Ramos (cell line): ENCODE results near the gene SELENOP.
"Not testable (repeated sequence)": the region's sequence is repeated elsewhere in the genome, so short reads cannot be mapped to it uniquely, and the experiment has no call there.

Experiments
- in situ Hi-C: fragments of 300-500 bp; cut with MboI; formaldehyde crosslinking; loops from one replicate; pipeline ENCODE4 v1.14.3; 2022; ENCODE audit warnings: low sequenced_read_pairs; ENCODE audit not compliant: unreplicated experiment

Gene SELENOP

DNA sequence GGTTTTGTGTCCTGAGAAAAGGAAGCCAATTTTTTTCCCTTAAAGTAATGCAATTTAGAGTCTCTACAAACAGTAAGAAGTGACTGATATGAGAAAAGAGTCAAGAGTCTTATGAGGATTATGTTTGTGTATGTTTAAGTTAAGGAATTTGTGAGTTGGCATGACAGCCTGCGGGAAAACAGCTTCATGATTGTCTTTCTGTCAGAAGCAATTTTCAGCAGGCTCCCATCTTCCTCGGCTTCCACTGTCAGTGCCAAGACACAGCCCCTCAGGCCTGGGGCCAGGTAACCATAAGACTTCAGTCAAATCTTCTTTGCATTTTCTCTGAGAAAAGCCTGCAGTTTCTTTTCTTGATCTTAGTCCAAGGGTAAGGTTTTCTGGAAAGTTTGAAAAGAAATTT is 17.0 kb upstream of the SELENOP start:
- in situ Hi-C loops, result no loop called here

DNA sequence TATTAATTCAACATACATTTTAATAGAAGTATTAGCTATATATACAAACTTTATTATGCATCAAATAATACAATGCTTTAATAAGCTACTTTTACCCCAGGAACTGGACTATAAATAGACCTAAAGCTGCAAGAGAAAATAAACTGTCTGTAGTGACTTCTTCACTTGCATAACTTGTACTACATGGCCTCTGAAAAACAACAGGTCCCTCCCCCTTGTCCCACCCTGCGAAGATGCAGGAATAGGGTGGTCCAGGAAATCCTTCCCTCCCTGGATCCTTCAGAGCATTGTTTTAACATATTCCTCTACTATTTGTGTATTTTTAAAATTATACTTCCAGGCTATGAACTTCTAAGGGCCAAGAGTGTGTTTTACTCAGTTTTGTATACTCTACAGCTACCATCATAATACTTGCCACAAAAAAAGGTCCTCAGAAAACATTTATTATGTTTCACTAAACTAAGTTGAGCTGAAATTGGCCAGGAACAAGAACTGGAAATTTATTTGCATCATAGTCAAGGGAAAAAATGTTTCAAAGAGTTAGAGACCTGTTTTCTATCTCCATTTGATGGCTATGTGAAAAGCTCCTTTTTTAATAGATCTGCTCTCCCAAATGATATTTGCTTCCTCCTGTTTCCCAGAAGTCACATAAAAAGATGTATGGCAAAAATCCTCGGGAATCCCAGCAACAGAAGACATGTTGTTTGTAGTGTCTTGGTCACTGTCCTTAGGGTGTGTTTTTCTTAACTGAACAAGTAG is 15.2 kb upstream of the SELENOP start:
- in situ Hi-C loops, result no loop called here

DNA sequence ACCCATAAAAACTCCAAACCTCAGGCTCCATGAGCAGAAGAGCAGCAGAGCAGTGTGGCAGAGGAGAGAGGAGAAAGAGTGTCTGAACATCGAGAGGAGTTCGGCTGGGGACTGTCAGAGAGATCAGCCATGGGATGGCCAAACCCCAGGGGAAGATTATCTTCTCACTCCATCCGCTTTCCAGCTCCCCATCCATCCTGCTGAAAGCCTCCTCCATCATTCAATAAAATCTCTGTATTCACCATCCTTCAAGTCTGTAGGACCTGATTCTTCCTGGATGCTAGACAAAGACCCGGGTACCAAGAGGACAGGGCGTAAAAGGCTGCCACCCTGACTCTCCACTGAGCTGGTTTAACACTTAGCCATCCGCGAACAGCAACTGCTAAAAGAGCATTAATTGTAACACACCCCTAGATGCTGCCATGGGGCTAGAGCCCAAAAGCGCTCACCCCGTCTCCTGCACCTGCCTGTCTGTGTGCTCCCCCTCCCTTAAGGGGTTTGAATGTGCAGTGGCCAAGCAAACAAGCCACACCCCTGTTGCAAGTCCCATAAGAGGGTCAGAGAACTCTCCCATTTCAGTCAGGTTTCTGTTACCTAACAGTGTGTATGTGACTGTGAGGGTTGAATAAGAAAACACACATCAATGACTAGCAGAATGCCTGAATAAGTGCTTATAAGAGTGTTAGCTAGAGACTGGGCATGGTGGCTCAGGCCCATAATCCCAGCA is 13.9 kb upstream of the SELENOP start:
- in situ Hi-C loops, result no loop called here

DNA sequence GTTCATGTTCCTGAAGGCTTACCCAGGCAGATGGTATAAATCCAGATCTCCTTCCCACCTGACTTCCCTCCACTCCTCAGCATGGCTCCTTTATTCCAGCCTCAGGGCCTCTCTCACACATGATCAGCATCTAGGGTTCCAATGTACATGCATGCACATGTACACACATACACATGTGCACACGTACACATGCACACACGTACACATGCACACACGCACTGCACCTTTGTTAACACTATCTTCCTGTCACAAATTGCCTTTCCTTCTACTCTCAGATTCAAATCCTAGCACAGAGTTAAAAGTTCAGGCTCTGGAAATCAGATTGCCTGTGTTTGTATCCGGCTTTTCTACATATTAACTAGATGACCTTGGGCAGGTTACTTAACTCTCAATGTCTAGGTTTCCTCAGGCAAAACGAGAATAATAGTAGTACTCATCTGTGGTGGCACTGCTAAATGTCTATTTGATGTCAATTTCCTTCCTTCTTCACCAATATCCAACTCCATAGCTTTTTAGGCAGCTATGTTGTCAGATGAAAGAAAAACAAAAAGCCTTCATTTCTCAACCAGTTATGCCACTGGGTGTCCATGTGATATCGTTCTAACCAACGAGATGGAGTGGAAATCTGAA is 12.8 kb upstream of the SELENOP start:
- in situ Hi-C loops, result no loop called here

DNA sequence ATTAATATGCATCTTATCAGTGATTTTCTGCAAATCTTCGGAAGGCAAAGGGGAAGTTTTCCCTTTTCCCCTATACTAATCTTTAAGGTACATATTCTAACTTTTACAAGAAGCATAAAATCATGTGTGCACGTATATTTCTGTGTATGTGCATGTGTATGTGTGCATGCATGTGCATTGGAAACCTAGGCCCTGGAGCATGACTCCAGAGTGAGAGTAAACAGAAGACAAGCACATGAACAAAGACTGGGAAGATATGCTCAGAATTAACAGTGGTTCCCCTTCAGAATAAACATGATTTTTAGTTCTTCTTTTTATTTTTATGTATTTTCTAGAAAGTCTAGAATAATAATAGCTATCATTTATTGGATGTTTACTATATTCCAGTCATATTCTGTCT is 10.9 kb upstream of the SELENOP start:
- in situ Hi-C loops, result no loop called here

DNA sequence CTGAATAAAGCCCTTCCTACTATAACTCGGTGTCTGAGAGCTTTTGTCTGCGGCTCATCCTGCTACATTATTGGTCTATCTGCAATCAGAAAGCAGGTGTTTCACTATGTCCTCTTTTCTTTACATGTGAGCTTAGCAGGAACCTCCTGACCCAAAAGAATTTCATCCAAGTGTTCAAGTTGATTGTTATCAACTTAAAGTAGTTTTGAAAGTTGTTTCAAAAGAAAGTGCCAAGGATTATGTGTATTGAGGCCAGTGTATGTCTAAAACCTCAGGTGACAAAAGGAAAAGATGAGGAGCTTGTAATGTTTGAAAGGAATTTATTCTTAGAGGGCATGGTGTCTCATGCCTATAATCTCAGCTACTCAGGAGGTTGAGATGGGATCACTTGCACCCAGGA is 8.1 kb upstream of the SELENOP start:
- in situ Hi-C loops, result no loop called here

DNA sequence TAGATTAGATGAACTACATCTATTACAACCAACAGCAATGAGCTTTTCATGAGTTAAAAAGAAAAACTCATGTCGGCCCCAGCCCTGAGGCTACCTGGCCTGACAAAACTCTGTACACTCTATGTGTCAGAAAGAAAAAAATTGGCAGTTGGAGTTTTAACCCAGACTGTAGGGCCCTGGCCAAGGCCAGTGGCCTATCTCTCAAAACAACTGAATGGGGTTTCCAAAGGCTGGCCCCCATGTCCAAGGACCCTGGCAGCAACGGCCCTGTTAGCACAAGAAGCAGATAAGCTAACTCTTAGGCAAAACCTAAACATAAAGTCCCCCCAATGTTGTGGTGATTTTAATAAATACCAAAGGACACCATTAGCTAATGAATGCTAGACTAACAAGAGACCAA is 4.9 kb upstream of the SELENOP start:
- in situ Hi-C loops, result not testable (repeated sequence)

DNA sequence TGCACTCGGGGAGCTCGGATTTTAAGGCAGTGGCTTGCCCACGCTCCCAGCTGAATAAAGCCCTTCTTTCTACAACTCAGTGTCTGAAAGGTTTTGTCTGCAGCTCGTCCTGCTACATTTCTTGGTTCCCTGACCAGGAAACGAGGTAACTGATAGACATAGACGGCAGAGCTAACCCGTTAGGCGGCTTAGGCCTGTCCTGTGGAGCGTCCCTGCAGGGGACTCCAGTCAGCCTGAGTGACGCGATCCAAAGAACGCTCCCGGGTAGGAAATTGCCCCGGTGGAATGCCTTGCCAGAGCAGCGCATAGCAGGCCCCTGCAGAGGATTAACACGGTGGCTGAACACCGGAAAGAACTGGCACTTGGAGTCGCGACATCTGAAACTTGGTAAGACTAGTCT is 1.8 kb upstream of the SELENOP start:
- in situ Hi-C loops, result no loop called here

DNA sequence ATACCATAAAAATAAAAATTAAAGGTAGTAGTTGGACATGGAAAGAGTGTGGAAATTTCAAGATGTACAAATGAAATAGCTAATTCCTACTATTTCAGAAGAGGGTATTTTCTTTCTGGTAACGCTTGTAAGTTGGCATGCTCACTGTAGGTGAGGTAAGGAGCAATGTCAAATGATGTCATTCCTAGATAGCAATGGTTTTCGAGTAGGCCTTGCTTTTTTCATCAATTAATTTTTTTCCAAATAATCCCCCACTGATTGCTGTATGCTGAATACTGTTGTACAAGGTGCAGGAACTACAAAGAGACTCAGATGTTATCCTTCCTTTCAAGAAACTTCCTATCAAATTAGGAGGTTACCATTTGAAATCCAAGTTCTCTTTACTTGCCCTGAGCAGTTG is 928 bp upstream of the SELENOP start:
- in situ Hi-C loops, result no loop called here

DNA sequence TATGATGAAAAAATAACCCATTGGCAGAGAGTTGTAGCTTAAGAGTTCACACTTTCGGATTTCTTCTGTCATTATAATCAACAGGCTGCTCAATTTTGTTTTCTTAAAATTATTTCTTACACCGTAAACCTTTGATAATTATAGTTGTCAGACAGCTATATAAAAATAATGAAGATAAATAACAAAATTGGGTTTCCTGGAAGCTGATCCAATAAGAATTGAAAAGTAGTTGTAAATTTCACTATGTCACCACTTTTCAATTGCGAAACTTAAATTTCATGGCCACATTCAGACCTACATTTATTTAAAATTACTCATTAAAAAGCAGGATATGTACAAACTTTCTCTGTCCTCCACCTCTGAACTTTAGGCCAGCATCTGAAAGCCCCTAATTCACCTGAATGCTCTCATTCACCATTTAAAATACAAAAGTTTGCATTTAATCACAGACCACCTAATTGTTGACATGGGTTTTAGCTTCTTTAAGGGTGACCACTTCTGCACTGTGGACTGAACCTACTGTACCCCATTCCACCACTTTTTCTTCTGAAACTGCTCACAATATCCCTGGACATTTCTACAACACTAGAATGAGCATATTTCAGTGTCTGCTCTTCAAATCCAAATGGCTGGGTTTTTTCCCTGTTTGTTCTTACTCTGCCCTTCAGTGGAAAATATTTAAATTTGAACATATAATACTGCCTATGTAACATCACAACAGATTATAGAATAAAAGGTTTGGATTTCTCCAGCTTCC is 680 bp downstream of the SELENOP start:
- in situ Hi-C loops, result no loop called here

DNA sequence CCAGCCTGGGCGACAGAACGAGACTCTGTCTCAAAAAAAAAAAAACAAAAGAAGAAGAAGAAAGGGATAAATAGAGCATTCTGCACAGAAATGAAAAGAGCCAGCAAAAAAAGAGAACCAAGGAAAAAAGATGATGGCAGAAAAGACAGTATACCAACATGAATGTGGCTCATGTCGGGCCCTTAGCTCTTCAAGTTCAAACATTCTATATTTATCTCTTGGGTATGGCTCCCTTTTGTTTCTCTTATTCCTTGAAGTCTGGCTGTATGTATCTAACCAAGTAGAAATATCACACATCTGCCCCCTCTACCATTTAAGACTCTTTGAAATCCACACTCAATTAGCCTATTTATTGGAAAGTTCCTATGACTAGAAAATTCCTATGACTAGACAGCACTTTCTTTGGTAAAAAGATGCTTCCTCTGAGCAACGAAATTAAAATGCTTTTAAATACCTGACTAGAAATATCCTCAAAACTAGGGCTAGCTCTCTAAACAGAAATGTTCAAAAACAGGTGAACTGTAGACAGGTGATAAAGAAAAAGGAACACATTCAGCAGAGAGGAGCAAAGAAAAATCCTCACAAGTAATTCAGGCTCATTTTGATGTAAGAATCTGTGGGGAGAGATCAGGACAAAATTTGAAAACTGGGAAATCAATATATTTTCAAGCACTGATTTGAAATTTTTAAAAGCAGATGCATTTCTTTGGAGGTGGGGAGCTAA is 2.6 kb downstream of the SELENOP start:
- in situ Hi-C loops, result no loop called here

DNA sequence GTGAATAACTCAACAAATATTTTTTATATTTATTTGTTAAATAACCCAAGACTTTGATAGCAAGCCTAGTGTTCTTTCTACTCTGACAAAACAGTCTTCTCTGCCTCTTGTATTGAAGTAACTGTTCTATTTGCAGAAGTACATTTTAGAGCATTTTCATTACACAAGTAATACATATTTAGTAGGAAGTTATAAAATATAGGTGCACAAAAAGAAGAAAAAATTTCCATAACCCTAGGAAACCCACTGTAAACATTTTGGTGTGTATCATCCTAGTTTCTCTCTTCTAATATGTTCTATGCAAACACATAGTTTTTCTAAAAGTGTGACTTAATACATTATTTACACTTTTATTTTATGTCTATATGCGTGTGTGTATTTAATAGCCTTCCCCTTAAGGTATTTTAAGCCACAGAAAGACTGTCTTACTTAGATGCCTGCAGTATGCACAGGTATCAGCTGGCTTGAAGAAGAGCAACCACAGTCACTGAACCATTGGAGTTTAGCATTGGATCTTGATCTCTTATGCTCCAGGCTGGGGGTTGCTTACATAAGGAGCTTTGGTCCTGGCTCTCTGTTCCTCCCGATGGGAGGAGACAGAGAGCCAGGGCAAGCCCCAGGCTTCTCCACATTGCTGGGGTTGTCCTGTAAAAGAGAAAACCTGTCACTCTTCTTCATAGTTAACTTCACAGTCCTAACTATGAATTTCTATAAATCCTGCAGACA is 3.8 kb downstream of the SELENOP start:
- in situ Hi-C loops, result no loop called here

DNA sequence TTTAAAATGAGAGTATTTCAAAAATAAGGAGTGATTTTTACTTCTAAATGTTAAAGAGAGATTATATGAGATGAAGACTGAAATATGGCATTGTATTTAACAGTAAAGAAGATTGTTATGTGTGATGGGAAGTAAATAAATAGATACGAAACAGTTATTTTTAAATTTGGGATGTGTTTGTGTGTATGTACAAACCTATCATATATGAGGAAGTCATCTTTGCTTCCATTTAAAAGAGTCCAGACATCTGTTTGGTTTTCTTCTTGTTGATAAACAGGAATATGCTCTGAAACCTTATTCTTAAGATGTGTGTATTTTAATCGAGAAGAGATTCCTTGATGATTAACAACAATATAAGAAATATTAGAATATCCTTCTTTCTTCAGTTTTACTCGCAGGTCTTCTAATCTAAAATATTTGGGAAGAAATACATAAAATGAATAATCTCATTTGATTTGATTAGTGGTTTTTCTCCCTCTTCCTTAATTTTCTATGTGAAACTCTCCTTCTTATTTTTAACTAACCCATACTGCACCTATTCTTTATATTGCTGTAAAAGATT is 4.9 kb downstream of the SELENOP start:
- in situ Hi-C loops, result no loop called here

DNA sequence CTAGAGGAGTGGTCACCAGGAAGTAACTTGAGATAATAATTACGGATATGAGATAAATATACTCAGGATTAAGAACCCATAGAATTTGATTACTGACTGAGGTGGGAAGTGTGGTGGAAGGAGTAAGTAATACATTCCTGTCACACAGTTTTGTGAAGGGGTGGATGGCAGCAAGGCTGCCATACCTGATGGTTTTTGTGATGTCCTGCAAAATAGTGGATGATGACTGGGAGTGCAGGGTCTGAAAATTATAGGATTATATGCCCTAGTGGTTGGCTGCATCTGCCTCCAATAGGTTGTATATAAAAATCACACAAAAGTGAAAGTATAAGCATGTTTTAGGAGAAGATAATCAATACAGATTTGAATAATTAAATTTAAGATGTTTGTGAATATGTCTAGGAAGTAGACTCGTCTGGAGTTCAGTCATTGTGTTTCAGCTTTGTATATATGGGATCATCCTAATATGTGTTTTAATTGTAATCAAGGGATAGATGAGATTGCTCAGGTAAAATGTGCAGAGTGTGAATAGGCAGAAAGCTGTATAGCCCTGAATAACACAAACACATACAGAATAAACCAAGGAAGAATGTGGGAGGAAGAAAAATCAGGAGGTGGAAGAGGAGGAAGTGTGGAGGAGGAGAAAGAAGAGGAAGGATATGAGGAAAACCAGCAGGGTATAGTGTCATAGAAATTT is 5.5 kb downstream of the SELENOP start:
- in situ Hi-C loops, result no loop called here

DNA sequence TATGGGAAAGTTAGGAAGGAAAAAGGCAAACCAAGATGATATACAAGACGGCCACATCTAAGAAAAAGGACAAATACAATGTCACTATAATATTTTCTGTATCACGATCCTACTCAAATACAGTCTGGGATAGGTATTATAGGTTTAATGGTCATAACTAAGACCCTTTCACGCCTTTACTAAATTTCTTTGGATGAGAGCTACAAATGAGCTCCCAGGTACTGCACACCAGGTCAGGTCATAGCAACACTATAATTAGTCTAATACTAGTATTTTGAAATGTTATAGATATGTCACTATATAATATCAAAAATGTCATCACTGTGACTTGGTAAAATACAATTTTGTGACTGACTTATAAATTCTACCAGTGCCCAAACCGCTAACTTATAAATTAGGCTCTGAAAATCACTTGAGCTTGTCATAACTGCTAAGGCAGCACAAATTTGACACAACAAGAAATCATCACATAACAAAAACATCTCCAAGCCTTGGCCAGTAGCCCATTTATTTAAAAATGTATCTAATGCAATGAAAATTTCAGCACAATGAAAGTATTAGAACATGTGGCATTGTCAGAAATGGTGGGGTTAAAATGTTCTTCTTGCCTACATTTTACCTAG is 6.9 kb downstream of the SELENOP start:
- in situ Hi-C loops, result no loop called here

DNA sequence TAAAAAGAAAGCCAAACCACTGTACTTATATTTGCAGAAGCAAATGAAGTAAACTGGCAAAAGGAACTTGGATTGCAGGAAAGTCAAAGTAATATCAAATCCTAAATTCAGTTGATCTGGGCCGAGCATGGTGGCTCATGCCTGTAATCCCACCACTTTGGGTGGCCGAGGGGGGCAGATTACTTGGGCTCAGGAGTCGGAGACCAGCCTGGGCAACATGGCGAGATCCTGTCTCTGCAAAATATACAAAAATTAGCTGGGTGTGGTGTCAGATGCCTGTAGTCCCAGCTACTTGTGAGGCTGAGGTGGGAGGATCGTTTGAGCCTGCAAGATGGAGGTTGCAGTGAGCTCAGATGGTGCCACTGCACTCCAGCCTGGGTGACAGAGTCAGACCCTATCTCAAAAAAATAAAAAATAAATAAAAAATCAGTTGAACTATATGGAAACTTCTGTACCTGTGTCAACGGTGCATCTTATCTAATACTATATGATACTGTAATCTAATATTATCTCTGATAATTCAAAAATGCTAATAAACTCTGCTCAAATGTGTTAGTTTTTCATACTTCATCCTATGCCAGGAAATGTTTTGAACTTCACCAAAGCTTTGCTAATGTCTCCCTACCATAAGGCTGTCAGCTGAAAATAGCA is 10.1 kb downstream of the SELENOP start:
- in situ Hi-C loops, result no loop called here

DNA sequence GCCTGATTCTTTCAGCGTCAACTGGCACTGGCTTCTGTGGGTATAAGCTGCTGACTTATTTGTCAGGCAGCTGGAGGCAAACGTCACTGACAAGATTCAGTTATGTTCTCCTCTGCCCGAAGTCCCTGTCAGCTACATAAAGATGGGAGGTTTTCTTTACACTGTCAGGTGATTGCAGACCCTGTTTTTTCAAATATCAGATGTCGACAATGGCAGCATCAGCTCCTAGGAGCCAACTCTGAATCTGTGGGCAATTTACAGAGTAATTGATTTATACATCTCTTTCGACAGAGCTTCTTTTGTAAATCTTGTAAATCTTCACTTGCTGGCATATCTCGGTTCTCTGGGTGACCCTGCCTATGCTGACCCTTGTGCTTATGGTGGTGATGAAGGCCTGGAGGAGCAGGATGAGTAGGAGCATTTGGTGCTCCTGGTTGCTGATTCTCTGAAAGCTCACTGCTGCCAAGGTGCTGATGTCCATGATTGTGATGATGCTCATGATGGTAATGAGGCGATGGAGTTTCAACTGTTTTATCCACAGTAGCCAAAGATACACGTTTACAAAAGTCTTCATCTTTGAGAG is 10.9 kb downstream of the SELENOP start:
- in situ Hi-C loops, result no loop called here
